Body of pancreas (tissue), 4 donors: ENCODE measurements around the gene KIRREL2.

Experiments used
- CTCF ChIP-seq, 7 experiments: fragments of 450-650 bp in 4 of 7; fragments of 200-600 bp in 3 of 7; sonication (generic) in 3 of 7; IDR thresholded peaks; one replicate each; pipeline ENCODE4 v1.5.1; 2016 to 2019; ENCODE audit warnings: antibody characterized with exemption in 7 of 7
- POLR2A ChIP-seq, 3 donors: fragments of 450-650 bp; IDR thresholded peaks; one replicate each; pipeline ENCODE4 v1.6.1; 2016; ENCODE audit warnings: antibody characterized with exemption in 3 of 3, mild to moderate bottlenecking in 2 of 3

- TF ChIP-seq CTCF (IDR thresholded peaks at IDR 0.05) (no peak), POLR2A (IDR thresholded peaks at IDR 0.05) (peak in 1 of 3 donors; percentile 24)
Measured at GRCh38 chr19:35904311-35905068, 47.8 kb downstream of the KIRREL2 start.
